Measurements from ENCODE around the gene GOLGB1.
"Not testable (repeated sequence)": the region's sequence is repeated elsewhere in the genome, so short reads cannot be mapped to it uniquely, and the experiment has no call there.

GOLGB1 gene, protein sequence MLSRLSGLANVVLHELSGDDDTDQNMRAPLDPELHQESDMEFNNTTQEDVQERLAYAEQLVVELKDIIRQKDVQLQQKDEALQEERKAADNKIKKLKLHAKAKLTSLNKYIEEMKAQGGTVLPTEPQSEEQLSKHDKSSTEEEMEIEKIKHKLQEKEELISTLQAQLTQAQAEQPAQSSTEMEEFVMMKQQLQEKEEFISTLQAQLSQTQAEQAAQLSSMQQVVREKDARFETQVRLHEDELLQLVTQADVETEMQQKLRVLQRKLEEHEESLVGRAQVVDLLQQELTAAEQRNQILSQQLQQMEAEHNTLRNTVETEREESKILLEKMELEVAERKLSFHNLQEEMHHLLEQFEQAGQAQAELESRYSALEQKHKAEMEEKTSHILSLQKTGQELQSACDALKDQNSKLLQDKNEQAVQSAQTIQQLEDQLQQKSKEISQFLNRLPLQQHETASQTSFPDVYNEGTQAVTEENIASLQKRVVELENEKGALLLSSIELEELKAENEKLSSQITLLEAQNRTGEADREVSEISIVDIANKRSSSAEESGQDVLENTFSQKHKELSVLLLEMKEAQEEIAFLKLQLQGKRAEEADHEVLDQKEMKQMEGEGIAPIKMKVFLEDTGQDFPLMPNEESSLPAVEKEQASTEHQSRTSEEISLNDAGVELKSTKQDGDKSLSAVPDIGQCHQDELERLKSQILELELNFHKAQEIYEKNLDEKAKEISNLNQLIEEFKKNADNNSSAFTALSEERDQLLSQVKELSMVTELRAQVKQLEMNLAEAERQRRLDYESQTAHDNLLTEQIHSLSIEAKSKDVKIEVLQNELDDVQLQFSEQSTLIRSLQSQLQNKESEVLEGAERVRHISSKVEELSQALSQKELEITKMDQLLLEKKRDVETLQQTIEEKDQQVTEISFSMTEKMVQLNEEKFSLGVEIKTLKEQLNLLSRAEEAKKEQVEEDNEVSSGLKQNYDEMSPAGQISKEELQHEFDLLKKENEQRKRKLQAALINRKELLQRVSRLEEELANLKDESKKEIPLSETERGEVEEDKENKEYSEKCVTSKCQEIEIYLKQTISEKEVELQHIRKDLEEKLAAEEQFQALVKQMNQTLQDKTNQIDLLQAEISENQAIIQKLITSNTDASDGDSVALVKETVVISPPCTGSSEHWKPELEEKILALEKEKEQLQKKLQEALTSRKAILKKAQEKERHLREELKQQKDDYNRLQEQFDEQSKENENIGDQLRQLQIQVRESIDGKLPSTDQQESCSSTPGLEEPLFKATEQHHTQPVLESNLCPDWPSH (N-terminal part only)

DNA sequence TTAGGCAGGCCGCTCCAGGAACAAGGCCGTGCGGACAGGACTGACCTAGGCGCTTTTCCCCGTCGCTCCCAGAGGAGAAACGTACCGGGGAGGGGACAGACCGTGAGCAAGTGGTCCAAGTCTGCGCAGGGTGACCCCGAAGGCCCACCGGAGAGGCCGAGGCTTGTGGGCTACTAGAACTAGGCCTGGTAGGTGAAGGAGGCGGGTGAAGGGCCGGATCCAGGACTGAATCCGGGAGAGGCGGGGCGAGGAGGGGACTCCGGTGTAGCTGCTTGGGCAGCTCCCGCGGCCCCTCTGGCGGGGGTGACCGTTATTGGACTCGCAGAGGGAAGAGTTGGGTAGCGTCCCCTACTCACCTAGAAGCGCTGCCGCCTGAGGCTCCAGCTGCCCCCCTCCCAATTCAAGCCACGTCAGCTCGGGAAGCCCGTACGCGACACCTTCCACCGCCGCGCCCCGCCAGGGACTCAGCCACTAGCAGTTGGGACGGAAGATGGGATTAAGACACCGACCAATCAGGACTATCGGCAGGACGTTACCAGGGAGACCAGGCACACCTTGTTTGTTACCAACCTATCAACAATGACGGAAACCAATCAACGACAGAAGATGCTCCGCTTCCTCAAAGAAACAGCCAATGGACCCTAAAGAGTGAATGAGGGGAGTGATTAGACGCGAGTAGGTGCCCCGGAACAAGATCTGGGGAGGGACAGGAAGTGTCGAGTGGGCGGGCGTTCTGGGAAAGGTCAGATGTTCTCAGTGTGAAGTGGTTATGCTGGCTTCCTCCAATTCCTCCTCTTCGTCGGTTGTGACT lies at the start of gene GOLGB1:
GOLGB1 (minus strand) TSS at position 466 of the 811 bp plus-strand sequence. CDS start 18,770 bp downstream, outside the sequence.
- DNase-seq (ENCODE audit: low read depth in 1 of 2, low spot score in 1 of 2), result peak; percentile 70 to 93

DNA sequence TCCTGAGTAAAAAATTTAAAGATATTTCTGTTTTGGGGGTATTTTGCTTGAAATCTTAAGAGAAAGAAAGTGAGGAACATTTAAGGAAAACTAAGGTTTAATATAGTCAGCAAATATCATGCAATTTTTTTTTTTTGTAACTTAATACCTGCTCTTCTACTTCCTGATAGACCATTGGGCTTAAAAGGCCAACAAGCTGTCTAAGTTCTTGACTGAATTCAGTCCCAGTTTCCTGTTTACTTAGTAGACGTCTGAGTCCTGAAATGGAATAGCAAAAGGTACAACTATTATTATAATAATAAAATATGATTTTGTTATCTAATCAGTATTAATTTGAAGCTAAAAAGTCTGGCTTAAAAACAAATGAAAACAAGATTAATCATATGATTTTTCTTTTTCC lies 47.4 kb upstream of the GOLGB1 start:
- no peak for DNase-seq (ENCODE audit: low read depth in 1 of 2, low spot score in 1 of 2)

DNA sequence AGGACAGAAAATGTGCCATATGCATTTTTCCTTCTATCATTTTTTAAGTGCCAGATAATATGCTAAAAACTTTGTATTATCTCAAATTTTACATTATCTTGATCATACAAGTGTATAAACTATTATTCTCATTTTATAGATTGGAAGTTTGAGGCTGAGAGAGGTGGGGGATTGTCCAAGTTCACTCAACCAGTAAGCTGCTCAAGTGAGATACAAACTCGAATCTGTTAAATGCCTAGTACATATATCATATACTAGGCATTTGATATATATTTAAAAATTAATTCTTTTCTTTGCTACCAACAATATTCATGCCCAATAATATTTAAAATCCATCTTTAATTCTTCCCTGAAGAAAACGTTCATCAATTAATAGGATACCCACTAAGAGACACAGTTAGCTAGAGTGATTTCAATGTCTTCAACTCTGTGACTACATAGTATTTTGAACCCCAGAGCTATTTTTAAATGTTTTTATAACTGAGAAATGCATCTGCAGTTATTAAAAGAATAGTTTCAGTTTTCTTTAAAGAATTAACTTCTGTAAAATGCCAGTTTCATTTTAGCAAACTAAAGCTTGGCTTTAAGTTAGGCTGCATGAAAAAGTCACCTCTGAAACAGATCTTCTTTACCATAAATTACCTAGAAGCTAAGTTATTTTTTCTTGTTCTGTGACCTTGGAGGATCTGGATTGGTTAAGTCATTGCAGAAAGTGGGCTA lies 44.9 kb upstream of the GOLGB1 start:
- DNase-seq (ENCODE audit: low read depth in 1 of 2, low spot score in 1 of 2), result no peak

DNA sequence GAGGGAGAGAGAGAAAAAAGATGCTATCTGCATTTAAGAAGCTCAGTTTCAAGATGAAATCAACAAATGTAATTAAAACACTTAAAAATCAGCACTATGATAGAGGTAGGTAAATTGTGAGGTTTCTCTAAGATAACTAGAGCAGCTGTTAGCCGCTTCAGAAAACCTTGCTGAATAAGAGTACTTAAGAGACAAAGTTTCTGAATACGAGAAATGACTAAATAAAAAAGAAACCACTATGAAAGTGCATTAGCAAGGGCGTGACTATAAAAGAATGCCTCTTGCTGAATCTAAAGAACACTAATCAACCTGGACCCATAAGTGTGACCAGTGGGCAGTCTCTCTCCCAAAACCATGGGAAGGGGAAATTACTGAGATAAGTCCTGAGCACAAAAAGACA lies 43.5 kb upstream of the GOLGB1 start:
- DNase-seq (ENCODE audit: low read depth in 1 of 2, low spot score in 1 of 2), result no peak

DNA sequence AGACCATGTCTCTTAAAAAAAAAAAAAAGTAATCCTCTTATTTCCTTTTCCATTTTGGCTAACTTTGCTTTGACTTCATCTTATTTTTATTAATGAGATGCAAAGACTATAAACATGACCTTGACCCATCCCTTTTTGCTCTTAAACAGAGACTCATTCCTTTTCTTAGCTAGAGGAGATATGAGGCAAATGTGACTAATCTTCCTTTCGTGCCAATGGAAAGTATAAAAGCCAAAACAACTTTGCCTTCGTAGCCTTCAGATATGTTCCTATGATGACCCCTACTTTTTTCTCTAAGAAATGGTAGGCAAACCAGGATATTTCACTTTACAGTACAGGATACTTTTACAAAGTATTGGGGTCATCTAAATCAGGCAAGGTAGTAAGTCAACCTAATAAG lies 36.9 kb upstream of the GOLGB1 start:
- DNase-seq (ENCODE audit: low read depth in 1 of 2, low spot score in 1 of 2), result no peak

DNA sequence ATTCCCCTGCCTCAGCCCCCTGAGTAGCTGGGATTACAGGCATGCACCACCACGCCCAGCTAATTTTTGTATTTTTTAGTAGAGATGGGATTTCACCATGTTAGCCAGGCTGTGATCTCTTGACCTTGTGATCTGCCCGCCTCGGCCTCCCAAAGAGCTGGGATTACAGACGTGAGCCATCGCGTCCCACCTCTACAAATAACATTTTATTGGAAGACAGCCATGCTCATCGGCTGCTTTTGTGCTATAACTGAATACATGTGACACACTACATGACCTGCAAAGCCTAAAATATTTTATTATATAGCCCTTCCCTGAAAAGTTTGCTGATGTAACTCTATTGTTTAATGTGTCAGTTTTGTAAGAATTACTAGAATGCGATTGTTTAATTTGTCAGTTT lies 33.2 kb upstream of the GOLGB1 start:
- DNase-seq (ENCODE audit: low read depth in 1 of 2, low spot score in 1 of 2), result not testable (repeated sequence)

DNA sequence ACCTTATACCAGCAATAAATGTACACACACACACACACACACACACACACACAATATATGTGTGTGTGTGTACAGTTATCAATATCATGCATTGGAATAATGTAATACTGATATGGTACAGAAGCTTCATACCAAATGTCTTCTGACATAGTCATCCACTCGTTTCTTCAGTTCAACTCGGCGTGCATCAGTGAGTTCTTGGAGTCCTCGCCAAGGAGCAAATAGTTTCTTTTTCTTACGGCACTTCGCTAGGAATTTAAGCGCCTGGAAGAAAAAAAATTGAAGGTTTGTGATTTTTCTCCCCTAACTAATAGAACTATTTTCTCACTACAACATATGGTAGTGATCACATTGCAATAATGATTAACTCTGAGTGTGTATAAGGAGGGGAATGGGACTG lies 32.1 kb upstream of the GOLGB1 start:
- DNase-seq (ENCODE audit: low read depth in 1 of 2, low spot score in 1 of 2), result no peak

DNA sequence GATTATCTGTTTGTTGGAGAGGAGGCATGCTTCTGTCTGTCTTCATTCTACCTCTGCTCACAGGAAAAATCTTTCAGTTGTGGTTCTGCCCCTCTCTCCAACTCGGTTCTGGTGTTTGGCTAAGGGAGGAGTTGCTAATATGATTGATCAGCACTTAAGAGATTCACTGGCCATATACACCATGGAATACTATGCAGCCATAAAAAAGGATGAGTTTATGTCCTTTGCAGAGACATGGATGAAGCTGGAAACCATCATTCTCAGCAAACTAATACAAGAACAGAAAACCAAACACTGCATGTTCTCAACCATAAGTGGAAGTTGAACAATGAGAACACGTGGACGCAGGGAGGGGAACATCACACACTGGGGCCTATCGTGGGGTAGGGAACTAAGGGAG lies 25.6 kb upstream of the GOLGB1 start:
- not testable (repeated sequence) for DNase-seq (ENCODE audit: low read depth in 1 of 2, low spot score in 1 of 2)

DNA sequence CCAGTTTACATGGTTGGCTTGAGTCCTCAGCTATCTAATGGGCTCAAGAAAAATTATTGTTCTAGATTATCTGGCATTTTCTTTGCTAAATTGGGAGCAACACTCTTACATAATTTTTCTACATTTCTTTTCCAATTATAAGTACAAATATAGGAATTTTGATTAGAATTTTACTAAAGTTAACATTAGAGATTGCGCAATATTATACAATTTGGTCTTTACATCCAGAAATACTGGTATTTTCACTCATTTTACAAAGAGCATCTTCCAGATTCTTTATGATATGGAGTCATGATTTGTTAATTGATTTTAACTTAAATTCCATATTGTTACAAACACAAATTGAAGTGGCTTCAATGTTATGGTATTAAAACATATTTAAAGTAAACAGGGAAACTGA lies 19.7 kb upstream of the GOLGB1 start:
- no peak for DNase-seq (ENCODE audit: low read depth in 1 of 2, low spot score in 1 of 2)

DNA sequence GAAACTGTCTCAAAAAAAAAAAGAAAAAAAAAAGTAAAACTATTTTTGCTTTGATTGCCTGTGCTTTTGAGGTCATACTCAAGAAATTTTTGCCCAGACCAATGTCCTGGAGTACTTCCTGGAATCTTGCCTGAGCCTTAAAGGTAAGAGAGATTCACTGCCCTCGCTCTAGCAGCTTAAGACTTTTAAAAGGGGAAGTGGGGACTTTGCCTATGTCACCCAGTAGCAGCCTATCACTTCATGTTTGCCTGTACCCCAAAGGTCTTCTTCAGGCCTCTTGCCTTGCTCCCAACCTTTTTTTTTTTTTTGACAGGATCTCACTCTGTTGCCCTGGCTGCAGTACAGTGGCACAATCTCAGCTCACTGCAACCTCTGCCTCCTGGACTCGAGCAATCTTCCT lies 18.9 kb upstream of the GOLGB1 start:
- no peak for DNase-seq (ENCODE audit: low read depth in 1 of 2, low spot score in 1 of 2)

DNA sequence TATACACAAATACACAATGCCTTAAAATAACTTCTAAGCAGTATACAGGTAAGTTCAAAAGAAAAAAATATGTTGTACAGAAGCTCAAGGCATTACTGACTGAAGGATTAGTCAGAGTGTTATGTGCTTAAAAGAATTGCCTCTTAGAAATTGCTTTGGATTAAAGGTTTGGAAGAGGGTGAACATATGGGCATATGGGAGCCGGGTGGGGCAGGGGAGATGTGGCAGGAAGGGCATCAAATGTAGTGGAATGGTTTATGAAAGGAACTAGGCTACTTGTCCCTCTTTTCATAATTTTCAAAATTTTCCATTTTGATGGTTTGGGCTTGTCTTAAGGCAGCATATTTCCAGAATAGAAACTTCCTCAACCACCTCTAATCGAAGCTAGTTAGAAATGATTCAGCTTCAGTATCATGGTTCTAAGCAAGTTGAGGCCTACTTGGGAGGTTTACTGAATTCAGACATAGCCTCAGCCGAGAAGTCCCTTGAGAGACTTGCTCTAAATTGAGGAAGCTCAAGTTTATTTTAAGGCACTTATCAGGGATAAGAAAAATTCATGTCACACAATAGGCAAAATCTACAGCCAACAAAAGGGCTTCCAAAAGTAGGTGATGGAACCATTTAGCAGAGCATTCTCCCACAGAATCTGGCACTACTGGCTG lies 10.1 kb upstream of the GOLGB1 start:
- DNase-seq (ENCODE audit: low read depth in 1 of 2, low spot score in 1 of 2), result no peak

DNA sequence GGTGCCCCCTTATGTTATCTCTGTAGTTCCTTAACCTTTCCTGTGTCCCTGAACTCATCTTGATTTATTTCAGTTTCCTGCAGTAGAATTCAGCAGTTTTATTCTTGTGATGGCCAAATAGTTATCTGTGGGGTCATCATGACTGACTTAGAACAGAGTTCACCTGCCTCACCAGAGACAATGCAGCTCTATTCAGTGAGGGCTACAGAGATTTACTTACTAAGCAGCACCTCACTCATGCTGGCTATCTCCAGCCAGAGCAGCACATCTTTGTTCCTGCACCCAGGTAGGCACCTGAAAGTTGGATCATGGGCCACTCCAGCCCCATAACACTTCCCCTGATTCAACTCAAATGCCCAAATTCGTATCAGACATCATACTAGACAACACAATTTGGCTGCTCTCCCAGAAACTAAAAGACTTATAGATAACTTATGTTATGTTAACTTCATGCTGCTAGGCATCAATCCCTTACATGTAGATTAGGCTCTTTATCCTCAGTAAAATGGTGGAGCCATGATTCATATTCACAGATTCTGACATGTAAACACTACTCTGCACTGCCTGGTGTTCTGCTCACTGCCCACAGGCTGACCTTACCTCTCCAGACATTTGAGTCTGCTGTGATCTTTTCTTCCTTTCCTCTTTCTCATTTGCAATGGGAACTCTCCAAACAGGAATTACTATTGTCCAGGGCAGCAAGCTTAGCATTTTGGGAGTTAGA lies 9.3 kb upstream of the GOLGB1 start:
- no peak for DNase-seq (ENCODE audit: low read depth in 1 of 2, low spot score in 1 of 2)

DNA sequence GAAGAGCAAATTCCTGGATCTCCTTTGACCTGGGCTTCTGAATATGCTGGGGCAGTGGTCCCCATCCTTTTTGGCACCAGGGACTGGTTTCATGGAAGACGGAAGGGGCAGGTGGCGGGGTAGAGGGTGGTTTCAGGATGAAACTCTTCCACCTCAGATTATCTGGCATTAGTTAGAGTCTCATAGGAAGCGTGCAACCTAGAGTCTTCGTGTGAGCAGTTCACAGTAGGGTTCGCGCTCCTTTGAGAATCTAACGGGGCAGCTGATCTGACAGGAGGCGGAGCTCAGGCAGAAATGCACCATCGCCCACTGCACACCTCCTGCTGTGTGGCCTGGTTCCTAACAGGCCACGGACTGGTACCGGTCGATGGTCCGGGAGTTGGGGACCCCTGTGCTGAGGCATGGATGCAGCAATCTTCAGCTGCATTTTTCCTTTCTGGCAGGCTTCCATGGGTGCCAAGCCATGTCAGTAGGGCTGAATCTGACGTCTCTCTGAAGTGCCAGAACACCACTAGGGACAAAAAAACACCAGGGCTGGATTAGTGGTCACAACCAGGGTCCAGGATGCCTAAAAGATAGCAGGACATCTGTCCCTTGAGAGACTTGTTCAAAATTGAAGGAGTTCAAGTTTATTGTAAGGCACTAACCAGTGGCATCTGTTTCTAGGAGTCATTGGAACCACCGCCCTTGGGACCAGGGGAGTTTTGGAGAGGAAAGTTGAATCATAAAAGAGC lies 8.4 kb upstream of the GOLGB1 start:
- DNase-seq (ENCODE audit: low read depth in 1 of 2, low spot score in 1 of 2), result no peak

DNA sequence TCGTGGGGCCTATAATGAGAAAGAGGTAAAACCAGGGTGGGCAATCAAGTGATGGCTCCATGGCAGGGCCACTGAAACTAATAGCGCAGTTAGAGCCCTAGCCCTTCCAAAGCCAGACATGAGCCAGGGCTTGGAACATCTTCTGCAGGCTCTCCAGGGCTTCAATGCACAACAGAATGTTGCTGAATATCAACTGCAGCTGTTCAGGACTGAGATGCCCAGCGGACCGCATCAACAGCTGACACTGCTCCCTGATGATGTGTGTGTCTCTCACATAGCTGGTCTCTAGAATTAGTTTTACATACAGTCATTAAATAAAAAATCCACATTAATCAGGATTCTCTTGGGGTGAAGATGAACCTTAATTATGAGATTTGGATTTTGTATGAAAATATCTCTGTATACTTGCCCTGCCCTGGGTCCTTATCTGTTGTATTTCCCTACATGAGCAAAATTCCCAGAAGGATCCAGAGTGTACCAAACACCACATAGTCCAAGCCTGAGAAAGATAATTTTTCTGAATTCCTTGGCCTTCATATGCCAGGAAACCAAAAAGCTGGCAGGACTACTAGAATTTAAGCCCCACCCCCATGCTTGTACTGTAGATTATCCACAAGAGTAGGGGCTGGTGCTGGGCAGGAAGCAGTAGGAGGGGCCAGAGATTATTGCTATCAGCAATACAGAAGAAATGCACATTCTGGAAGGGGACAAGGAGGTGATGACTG lies 7.7 kb upstream of the GOLGB1 start:
- no peak for DNase-seq (ENCODE audit: low read depth in 1 of 2, low spot score in 1 of 2)

DNA sequence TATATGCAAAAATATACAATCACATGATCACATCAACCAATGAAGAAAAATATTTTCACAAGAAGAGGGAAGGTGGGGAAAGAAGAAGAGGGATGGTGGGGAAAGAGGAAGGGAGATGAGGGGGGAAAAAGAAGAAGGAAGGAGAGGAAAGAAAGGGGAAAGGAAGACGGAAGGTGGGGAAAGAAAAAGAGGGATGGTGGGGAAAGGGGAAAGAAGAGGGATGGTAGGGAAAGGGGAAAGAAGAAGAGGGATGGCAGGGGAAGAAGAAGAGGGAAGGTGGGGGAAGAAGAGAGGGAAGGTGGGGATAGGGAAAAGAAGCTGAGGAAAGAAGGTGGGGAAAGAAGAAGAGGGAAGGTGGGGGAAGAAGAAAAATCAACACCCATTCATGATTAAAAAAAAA lies 3.2 kb upstream of the GOLGB1 start:
- DNase-seq (ENCODE audit: low read depth in 1 of 2, low spot score in 1 of 2), result no peak

DNA sequence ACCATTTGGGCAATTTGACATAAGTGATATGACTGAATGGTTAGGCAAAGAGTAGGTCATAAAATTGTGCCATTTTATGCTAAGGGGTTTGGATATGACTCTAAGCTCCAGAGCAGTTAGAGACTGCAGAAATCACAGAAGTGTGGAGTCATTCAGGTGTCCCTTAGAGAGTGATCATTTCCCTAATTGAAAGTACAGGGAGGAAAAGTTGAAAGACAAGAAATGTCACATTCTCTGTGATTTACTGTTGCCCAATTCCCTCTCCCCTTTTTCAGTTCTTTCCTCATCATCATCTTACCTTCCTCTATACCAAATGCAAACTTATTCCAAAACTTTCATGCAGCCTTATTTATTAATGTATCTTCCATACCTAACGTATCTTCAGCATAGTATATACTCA lies 2.7 kb upstream of the GOLGB1 start:
- DNase-seq (ENCODE audit: low read depth in 1 of 2, low spot score in 1 of 2), result no peak

DNA sequence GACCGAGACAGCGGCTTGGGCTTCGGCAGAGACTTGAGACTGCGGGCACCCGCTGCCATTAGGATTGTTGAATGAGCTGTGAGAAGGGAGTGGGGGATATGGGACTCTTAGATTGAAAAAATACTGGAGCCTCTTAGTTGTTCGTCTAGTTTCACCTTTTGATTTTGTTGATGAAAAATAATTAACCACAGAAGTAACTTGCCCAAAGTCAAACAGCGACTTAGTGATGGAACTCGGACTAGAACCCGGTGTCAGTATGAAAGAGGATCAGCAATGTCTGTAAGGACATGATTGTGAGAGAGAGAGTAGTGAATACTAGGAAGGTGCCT lies 510 bp upstream of the GOLGB1 start:
- DNase-seq (ENCODE audit: low read depth in 1 of 2, low spot score in 1 of 2), result no peak

Measured in activated CD4-positive, alpha-beta T cell treated with anti-CD3 and anti-CD28 coated beads, Interleukin-2, amount 50 U/mL, for 24 hours (primary cell).